GM21367 (cell line): Measurements from ENCODE around the gene ATP5F1A.

ENCODE experiments used
- ATAC-seq: cut with Tn5 transposase; IDR thresholded peaks from one replicate; pipeline ENCODE4 v1.9.1; 2021; ENCODE audit not compliant: unreplicated experiment

ATP5F1A gene

DNA sequence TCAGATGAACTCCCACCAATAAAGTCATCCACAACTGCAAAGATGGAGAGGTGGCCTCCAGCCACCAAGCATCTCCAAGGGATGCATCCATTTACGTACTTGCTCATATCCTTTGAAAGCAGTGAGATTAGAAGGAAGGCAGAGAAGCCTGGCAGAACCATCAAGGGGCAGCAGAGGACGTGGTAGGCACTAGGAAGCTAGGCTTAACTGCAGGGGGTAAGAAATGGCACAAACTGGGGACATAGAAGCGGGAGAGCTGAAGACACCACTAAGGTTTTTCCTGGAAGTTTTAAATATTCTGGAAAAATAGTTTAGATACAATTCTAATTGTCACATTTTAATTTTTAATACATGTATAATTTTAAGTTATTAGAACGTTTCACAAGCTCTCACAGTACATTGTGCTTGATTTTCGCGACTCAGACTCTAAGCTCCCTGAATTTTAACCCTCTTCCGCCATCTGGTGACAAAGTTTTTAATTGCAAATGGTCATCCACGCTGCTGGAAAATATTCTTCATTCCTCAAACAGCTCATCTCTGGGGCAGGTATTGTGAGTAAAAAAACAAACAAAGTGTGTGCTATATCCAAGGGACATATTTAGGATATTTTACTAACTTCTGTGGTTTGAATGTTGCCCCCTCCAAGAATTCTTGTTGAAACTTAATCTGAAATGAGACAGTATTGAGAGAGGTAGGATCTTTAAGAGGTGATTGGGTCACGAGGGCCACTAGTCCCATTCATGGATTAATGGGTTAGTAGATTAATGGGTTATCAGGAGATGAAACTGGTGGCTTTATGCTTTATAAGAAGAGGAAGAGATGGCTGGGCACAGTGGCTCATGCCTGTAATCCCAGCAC, 24.4 kb downstream of the ATP5F1A start:
- ATAC-seq, result no peak

DNA sequence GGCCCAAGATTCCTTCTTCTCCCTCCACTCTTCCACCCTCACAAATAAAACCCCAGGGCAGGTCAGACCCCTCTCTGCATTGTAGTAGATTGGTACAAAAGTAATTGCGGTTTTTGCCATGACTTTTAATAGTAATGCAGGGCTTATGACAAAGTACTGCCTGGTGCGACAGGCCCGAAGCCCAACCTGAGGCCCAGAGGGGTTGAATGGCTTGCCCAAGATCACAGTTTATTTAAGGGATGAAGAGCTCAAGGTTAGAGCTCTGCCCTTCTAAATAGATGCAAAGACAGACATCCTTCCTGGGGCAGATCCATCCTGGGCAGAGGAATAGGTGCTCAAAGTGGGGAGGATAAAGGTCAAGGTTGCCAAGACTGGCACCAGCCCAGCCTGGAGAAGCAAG, 25.1 kb downstream of the ATP5F1A start:
- ATAC-seq, result no peak

- no peak for ATAC-seq
Observed at GRCh38 chr18:46072376-46072867, 25.7 kb downstream of the ATP5F1A start.

DNA sequence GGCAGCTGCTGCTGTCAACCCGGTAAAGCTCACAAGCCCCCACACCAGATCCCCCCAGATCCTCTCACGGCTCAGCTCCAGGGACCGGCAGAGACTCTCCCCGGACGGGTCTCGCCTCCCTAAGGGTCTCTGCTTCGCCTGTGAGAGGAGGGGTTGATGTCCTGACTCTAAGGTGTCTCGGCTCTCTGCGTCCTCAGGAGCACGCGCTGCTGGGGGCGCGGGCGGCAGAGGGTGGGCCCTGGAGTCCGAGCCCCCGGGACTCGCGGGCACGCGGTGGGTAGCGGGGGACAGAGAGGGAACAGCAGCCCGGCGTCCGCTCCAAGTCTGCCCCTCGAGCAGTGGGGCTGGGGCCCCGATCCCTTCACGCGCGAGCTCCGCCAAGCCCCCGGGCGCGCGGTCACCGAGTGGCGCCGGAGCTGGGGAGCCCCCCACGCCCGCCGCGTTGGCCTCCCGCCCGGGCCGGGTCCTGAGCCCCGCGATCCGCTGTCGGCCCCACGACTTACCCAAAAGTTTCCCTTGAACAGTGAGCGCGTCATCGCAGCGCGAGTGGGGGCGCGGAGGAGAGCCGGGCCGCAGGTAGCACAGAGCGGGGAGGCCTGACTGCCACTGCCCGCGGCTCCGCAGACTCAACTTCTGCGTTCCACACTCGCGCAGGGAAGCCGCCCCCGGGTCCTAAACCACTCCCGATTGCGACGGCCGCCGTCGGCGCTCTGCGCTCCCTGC, 26.3 kb downstream of the ATP5F1A start, which contains the start of gene PSTPIP2:
PSTPIP2 (minus strand) TSS at position 608 of the 723 bp plus-strand sequence; CDS start at position 536, 72 bp downstream.
- ATAC-seq, result no peak

DNA sequence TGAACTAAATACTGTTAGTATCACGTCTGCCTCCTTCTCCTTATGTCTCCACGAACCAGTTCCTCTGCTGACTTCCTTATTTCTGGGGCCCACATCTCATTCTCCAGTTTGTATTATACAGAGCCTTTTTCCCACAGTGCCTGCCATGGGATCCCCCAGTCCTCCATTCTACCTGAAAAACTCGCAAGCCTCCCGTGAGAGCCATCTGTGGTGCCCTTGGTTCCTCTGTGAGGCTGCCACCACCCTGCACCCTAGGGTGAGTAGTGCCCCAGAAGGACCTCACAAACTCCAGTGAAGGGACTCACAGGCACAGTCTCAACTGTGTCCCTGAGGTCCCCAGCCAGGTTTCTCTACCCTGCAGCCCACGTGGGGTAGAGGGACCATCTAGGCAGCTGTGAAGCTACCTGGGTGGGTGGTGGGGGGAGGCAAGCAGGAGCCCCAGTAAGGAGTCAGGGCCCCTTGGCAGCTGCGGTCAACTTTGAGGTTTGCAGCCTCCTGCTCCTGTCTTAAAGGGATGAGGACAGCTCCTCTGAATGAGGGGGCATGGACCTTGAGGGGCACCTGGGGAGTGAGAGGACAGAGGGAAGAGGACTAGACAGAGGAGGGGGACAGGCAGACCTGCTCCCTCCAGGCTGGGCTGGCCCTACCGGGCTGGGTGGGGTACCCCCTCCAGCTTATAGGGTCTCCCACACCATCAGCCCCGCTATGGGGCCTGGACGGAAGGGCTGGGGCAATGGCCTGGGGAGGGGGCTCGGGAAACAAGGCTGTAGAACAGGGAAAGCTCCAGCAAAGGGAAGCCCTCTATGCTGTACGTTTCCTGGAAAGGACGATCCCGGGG, 27.1 kb downstream of the ATP5F1A start:
- no peak for ATAC-seq

DNA sequence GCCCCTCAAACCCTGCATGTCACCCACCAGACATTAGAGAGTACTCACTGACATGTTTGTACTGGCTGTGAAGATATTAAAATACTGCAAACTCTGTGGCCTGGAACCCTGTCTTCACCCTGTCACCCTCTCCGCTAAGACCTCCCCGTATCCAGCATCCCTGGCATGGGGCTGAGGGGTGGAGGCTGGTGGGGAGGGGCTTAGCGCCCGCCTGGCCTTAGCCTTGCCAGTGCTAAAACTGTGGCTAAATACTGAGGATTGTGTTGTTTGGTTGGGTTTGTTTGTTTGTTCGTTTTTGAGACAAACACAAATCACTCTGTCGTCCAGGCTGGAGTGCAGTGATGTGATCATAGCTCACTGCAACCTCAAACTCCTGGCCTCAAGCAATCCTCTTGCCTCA, 27.9 kb downstream of the ATP5F1A start:
- no peak for ATAC-seq

GRCh38 chr18:46069524-46069923, 28.6 kb downstream of the ATP5F1A start:
- no peak for ATAC-seq

GRCh38 chr18:46068763-46069162, 29.3 kb downstream of the ATP5F1A start:
- no peak for ATAC-seq

GRCh38 chr18:46067438-46068007, 30.6 kb downstream of the ATP5F1A start:
- no peak for ATAC-seq

DNA sequence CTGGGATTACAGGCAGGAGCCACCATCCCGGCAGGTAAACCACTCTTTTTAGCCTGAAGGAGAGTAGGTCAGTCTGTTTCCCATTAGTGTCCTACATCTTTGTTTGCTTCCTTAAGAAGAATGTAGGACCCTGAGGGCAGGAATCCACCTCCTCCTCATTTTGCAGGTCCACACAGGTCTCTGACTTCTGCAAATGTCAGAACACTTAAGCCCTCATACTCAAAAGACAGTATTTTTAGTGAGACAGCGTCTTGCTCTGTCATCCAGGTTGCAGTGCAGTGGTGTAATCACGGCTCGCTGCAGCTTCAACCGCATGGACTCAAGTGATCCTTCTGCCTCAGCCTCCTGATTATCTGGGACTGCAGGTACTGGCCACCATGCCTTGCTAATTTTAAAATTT, 35.3 kb downstream of the ATP5F1A start:
- ATAC-seq, result no peak

DNA sequence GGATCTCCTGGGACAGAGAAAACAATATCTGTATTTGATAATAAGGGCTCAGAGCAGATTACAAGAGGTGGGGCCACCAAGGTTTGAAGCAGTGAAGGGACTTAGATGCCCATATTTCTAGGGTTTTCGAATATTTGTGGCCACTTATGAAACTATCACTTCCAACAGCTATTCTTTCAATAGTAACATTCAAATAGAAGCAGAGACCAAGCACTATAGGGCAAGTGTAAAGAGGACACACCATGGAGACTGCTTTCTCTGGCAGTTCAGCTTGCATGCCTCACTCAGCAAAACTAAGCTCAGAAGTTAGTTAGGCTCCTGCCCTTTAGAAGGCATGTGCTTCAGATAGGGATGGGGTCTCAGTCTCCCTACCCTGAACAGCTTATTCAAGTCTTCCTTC, 36.3 kb downstream of the ATP5F1A start:
- no peak for ATAC-seq

DNA sequence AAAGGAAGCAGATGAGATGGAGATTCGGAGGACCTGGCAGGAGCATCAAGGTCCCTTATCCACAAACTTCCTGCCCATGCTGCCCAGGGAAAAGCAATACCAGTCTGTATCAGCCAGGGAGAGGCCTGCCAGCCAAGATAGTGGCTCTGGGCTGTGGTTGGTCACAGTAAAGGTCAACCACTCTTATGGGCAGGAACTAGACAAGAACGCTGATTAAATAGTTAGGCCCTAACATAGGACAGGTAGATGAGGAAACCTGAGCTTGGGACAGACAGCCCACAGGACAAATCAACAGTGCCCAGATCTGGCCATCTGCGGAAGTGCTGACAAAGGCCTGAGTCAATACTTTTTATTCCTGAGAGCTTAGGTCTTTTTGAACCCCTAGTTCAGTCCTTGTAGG, 36.7 kb downstream of the ATP5F1A start:
- ATAC-seq, result no peak

DNA sequence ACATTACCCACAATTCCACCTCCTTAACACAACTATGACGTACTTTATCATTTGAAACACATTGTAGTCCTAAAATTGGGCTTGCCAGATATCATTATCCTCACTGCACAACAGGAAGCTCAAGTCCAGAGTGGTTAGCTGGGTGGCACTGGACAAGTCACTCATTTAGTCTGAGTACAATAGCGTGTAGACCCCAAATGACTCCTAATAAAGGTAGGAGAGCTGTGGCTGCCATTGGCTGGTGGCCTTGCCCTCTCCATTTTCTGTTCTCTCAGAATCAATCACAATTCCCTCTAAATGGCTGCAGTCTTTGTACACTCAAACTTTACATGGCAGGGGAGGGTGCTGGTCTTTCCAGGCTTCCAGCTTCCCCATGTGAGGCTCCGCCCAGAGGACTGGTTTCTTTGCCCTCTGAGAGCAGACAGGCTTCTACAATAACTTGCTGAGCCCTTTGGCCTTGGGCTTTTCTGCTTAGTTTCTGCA, 37.7 kb downstream of the ATP5F1A start:
- no peak for ATAC-seq

DNA sequence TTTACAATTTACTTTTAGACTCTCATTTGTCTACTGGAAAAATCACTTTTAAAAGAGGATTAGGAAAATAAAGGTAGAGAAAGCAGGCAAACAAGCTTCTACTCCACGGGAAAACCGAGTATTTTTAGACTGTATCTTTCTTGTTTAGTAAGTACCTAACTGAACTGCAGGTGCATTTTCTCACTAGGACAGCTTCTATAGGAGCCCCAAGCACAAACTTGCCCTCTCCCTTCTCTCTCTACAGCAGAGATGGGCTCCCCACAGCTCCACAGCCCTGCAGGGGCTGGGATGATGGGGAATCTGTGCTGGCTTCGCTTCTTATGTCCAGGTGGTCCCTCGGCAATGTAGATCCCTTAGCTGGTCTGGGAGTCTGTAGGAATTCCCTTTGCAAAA, 42.3 kb downstream of the ATP5F1A start:
- no peak for ATAC-seq

DNA sequence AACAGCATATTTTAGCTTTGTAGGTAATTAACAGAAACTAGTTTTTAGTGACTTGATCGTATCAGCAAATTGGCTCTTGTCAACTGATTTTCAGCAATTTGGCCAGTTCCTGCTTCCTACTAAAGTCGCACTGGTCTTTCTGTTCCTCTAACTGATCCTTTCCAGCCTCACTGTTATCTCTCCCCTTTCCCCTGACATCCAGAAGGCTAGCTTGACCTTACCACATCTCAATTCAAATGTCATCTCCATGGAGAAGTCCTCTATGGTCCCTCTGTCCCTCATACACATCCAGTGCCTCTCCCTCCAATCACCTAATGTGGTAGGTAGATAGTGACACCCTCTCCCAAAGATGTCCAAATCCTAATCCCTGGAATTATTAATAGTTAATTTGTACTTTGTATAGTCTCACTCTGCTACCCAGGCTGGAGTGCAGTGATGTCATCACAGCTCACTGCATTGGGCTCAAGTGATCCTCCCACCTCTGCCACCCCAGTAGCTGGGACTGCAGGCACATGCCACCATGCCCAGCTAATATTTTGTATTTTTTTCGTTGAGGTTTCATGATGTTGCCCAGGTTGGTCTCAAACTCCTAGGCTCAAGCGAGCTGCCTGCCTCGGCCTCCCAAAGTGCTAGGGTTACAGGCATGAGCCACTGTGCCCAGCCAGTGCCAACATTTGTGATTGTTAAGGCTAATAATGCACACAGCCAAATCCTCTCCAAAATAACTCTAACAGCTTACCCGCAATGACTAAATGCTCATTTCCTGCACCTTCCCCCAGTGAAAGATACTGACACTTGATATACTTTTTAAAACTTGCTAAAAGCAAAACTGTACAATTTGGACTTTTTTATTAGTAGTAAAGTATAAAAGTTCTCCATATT, 42.9 kb downstream of the ATP5F1A start:
- no peak for ATAC-seq

- ATAC-seq, result no peak
Observed at GRCh38 chr18:46053368-46054095, 44.6 kb downstream of the ATP5F1A start.

DNA sequence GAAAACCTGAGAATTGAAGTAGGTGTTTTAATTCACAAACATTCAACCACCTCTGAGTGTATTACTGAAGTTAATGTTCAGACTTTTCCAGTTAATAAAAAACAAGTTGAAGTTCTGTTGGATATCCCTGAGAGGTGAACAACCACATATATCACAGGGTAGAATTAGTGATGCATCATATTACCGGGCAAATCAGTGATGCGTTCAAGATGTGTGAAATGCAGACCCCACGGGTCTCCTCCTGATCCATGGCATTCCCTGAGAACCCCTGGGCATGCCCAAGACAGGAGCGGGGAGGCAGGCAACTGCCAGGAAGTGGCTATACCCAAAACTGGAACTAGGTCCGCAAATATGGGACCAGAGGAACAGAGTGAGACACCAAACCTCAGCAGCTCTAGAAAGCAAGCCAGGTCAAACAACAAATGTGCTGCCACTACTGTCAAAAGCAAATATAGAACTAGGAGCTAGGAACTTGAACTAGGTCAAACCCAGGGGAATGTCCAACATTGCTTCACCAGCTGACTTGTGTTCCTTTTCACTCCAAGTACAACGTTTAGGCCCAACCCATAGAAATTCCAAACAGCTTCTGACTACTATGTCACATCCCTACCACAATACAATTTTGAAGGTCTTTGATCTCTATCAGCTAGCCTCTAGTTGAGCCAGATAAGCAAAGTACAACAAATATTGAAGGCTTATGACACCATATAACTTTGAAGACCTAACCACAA, 46.2 kb downstream of the ATP5F1A start:
- no peak for ATAC-seq

GRCh38 chr18:46050268-46050667, 47.8 kb downstream of the ATP5F1A start:
- ATAC-seq, result no peak
